ENCODE results near the gene ARHGAP42. TPM values are rescaled to one million over a fixed set of nuclear protein-coding genes. Genes with fewer than 3 reads are reported as not detected.

ARHGAP42 gene
- total and polyA plus RNA-seq, 2 of the 4 experiments (the other 2 are of a cell fraction), result 2.9 to 7.3 TPM

GRCh38 chr11:100925935-100926334, 238.8 kb downstream of the ARHGAP42 start:
- Histone ChIP-seq H3K9ac (ENCODE audit: low read depth, low read length) (no peak overlapping the region), H2BK20ac (ENCODE audit: low read depth, low read length) (peak overlapping the region; percentile 63; the same call in 1 of the 2 replicates), H3K18ac (ENCODE audit: low read depth, low read length) (peak overlapping the region; percentile 75; the same call in 1 of the 2 replicates), H3K27ac (ENCODE audit: insufficient read depth, low read length) (no peak overlapping the region), H2AK5ac (ENCODE audit: low read depth, low read length) (0 out of 2 replicates have a peak overlapping the region, but pooled peaks have one; percentile 2), H3K4me1 (ENCODE audit: control insufficient read depth, insufficient read depth, low read length) (peaks cover 10% of the 10 kb centered on the region), H3K27me3 (ENCODE audit: control insufficient read depth, insufficient read depth, low read length) (no peaks in the 10 kb centered on the region), H4K20me1 (ENCODE audit: insufficient read depth, low read length) (no peaks in the 10 kb centered on the region), H2AK9ac (replicated peaks; ENCODE audit: low read depth, low read length, poor library complexity) (no peak overlapping the region), H3K9me1 (ENCODE audit: insufficient read depth, low read length) (peaks cover 3% of the 10 kb centered on the region; the same call in 1 of the 2 replicates), H4K5ac (ENCODE audit: low read depth, low read length) (peak overlapping the region; percentile 42; the same call in 1 of the 2 replicates), H3K56ac (ENCODE audit: extremely low read depth, insufficient read depth, low read length) (no peak overlapping the region), H3K79me1 (ENCODE audit: low read depth in 1 of 2, low read length in 2 of 2) (peaks cover 0 to 3% of the 10 kb centered on the region in 2 experiments; a peak in 1 of 4 replicates), H4K8ac (ENCODE audit: low read depth in 2 of 2, low read length in 2 of 2) (0 out of 4 replicates have a peak overlapping the region, but pooled peaks of 1 of the 2 experiments have one; percentile 38), H3K9me3 (ENCODE audit: control insufficient read depth, insufficient read depth, low read length) (no peaks in the 10 kb centered on the region), H3K14ac (replicated peaks; ENCODE audit: low read depth, low read length) (no peak overlapping the region; the same call in 1 of the 2 replicates), H3K36me3 (ENCODE audit: control insufficient read depth, insufficient read depth, low read length) (no peaks in the 10 kb centered on the region), H2BK15ac (ENCODE audit: low read depth, low read length) (peak overlapping the region; percentile 36; the same call in 1 of the 3 replicates), H3K4me3 (ENCODE audit: insufficient read depth, low read depth, low read length) (no peak overlapping the region), H3K23ac (ENCODE audit: low read depth, low read length) (no peak overlapping the region), H3K4me2 (ENCODE audit: low read depth, low read length) (peak overlapping the region; percentile 6; the same call in 1 of the 2 replicates), H2BK120ac (ENCODE audit: low read depth, low read length) (peak overlapping the region; percentile 45), H2BK5ac (ENCODE audit: low read depth, low read length, poor library complexity, severe bottlenecking) (peak overlapping the region; percentile 30), H4K91ac (ENCODE audit: insufficient read depth, low read depth, low read length) (no peak overlapping the region), H3K4ac (ENCODE audit: low read depth, low read length) (peak overlapping the region; percentile 38; the same call in 1 of the 2 replicates), H2AFZ (replicated peaks; ENCODE audit: low read length, poor library complexity) (no peak overlapping the region)
- BruUV-seq (replicated peaks), result no TSS peak
- TF ChIP-seq MXI1 (IDR thresholded peaks at IDR 0.05; ENCODE audit: borderline replicate concordance, low read depth, low read length) (no peak), RAD21 (IDR thresholded peaks at IDR 0.05; ENCODE audit: low read length) (no peak), USF2 (IDR thresholded peaks at IDR 0.05; ENCODE audit: low read depth, low read length) (no peak), BHLHE40 (IDR thresholded peaks at IDR 0.05; ENCODE audit: low read depth, low read length) (no peak), FOS (IDR thresholded peaks at IDR 0.05; ENCODE audit: low read depth, low read length) (peak; percentile 89), NFE2L2 (IDR thresholded peaks at IDR 0.05; ENCODE audit: low read depth, low read length) (no peak), RCOR1 (IDR thresholded peaks at IDR 0.05; ENCODE audit: insufficient replicate concordance, low read length) (no peak), RFX5 (IDR thresholded peaks at IDR 0.05; ENCODE audit: low read depth, low read length) (no peak)
- no CpG with 5 or more reads among the region's 3 CpGs for WGBS, 2 experiments (ENCODE audit: extremely low coverage in 2 of 2, insufficient read length in 1 of 2)
- intact Hi-C loops (cut with micrococcal nuclease) (loop anchor here (5.0 kb wide), 1 partner anchor 49 kb away; no protein-coding TSS in a partner anchor), dilution Hi-C loops (cut with HindIII; ENCODE audit: low sequenced_read_pairs, unreplicated experiment) (no loop called here), in situ Hi-C loops (cut with MboI; ENCODE audit: low sequenced_read_pairs) (loop anchor here (25.0 kb wide), 1 partner anchor 1414 kb away; no protein-coding TSS in a partner anchor)
- ATAC-seq (ENCODE audit: low read depth) (peak; percentile 21; the same call in 1 of the 2 replicates), DNase-seq (peak; percentile 89)
- ChIA-PET CTCF (interaction anchor here (0.5 to 0.7 kb wide), 2 partner anchors 9 to 1170 kb away, joined by 3 read pairs; no protein-coding TSS in a partner anchor), POLR2A (ENCODE audit: unreplicated experiment) (no interaction called here)

Measured in IMR-90 (cell line).